ENCODE results near the gene CNTNAP4.

CNTNAP4 gene

GRCh38 chr16:76276745-76277438 is at the start of gene CNTNAP4:
CNTNAP4 (plus strand) TSS chr16:76277401; CDS start chr16:76277663, 262 bp downstream.
- no peak for DNase-seq

- DNase-seq, result no peak
Observed at GRCh38 chr16:76228546-76229146, 48.6 kb upstream of the CNTNAP4 start.

- DNase-seq, result no peak
Observed at GRCh38 chr16:76232704-76233103, 44.5 kb upstream of the CNTNAP4 start.

- no peak for DNase-seq
Observed at GRCh38 chr16:76235025-76235424, 42.2 kb upstream of the CNTNAP4 start.

- DNase-seq, result no peak
Observed at GRCh38 chr16:76235426-76235825, 41.8 kb upstream of the CNTNAP4 start.

- no peak for DNase-seq
Observed at GRCh38 chr16:76237471-76237870, 39.7 kb upstream of the CNTNAP4 start.

GRCh38 chr16:76241755-76242154 is 35.4 kb upstream of the CNTNAP4 start:
- no peak for DNase-seq

GRCh38 chr16:76243620-76244019 is 33.6 kb upstream of the CNTNAP4 start:
- DNase-seq, result no peak

- no peak for DNase-seq
Observed at GRCh38 chr16:76246587-76246986, 30.6 kb upstream of the CNTNAP4 start.

- DNase-seq, result no peak
Observed at GRCh38 chr16:76265434-76266045, 11.7 kb upstream of the CNTNAP4 start.

GRCh38 chr16:76268824-76269223 is 8.4 kb upstream of the CNTNAP4 start:
- DNase-seq, result no peak

GRCh38 chr16:76277460-76278030 is 344 bp downstream of the CNTNAP4 start:
- no peak for DNase-seq

- no peak for DNase-seq
Observed at GRCh38 chr16:76278086-76278485, 885 bp downstream of the CNTNAP4 start.

- no peak for DNase-seq
Observed at GRCh38 chr16:76278980-76279379, 1.8 kb downstream of the CNTNAP4 start.

- no peak for DNase-seq
Observed at GRCh38 chr16:76280421-76281215, 3.4 kb downstream of the CNTNAP4 start.

- DNase-seq, result no peak
Observed at GRCh38 chr16:76287466-76287865, 10.3 kb downstream of the CNTNAP4 start.

GRCh38 chr16:76292218-76292617 is 15.0 kb downstream of the CNTNAP4 start:
- no peak for DNase-seq

GRCh38 chr16:76293980-76294379 is 16.8 kb downstream of the CNTNAP4 start:
- no peak for DNase-seq

- DNase-seq, result no peak
Observed at GRCh38 chr16:76294396-76295214, 17.4 kb downstream of the CNTNAP4 start.

- DNase-seq, result no peak
Observed at GRCh38 chr16:76297941-76298340, 20.7 kb downstream of the CNTNAP4 start.

- DNase-seq, result no peak
Observed at GRCh38 chr16:76303637-76304314, 26.6 kb downstream of the CNTNAP4 start.
